NCI-H82 treated with DMSO at 0.1 percent for 48 hours (cell line): ENCODE data around the gene COX17.

ENCODE experiments used
- DNase-seq: peaks from one replicate; lab custom pipeline; 2025; ENCODE audit not compliant: unreplicated experiment; lab: John Stamatoyannopoulos, UW

The COX17 gene

GRCh38 chr3:119625451-119626153, 51.6 kb downstream of the COX17 start:
- DNase-seq: no peak

GRCh38 chr3:119624002-119624720, 53.0 kb downstream of the COX17 start:
- DNase-seq: no peak

- no peak for DNase-seq
Measured at GRCh38 chr3:119620899-119621298, 56.3 kb downstream of the COX17 start.
